ENCODE measurements around the gene EEF1AKMT3. TPM values are rescaled to one million over a fixed set of nuclear protein-coding genes. Genes with fewer than 3 reads are reported as not detected.

EEF1AKMT3 gene
- total and polyA plus RNA-seq, 2 experiments from 2014 or later = 1.3 to 5.3 TPM

DNA sequence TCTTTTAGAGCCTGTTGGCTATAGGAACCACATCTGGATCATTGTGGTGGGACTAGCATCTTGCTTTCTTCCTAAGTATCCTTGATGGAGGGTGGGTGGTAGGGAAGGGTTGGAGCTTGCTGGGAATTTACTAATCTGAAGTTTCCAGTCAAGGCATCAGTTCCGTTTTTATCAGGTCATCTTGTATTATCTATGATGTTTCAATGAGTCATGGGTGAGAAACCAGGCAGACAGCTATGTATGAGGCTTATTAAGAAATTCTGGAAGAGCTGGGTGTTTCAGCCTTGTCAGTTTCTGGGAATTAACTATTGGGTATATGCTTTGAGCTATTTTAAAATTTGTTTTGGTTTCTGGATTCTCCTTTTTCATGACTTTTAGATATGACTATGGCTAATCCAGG is 21.5 kb downstream of the EEF1AKMT3 start (continued):
- TF ChIP-seq, protein P1, sequence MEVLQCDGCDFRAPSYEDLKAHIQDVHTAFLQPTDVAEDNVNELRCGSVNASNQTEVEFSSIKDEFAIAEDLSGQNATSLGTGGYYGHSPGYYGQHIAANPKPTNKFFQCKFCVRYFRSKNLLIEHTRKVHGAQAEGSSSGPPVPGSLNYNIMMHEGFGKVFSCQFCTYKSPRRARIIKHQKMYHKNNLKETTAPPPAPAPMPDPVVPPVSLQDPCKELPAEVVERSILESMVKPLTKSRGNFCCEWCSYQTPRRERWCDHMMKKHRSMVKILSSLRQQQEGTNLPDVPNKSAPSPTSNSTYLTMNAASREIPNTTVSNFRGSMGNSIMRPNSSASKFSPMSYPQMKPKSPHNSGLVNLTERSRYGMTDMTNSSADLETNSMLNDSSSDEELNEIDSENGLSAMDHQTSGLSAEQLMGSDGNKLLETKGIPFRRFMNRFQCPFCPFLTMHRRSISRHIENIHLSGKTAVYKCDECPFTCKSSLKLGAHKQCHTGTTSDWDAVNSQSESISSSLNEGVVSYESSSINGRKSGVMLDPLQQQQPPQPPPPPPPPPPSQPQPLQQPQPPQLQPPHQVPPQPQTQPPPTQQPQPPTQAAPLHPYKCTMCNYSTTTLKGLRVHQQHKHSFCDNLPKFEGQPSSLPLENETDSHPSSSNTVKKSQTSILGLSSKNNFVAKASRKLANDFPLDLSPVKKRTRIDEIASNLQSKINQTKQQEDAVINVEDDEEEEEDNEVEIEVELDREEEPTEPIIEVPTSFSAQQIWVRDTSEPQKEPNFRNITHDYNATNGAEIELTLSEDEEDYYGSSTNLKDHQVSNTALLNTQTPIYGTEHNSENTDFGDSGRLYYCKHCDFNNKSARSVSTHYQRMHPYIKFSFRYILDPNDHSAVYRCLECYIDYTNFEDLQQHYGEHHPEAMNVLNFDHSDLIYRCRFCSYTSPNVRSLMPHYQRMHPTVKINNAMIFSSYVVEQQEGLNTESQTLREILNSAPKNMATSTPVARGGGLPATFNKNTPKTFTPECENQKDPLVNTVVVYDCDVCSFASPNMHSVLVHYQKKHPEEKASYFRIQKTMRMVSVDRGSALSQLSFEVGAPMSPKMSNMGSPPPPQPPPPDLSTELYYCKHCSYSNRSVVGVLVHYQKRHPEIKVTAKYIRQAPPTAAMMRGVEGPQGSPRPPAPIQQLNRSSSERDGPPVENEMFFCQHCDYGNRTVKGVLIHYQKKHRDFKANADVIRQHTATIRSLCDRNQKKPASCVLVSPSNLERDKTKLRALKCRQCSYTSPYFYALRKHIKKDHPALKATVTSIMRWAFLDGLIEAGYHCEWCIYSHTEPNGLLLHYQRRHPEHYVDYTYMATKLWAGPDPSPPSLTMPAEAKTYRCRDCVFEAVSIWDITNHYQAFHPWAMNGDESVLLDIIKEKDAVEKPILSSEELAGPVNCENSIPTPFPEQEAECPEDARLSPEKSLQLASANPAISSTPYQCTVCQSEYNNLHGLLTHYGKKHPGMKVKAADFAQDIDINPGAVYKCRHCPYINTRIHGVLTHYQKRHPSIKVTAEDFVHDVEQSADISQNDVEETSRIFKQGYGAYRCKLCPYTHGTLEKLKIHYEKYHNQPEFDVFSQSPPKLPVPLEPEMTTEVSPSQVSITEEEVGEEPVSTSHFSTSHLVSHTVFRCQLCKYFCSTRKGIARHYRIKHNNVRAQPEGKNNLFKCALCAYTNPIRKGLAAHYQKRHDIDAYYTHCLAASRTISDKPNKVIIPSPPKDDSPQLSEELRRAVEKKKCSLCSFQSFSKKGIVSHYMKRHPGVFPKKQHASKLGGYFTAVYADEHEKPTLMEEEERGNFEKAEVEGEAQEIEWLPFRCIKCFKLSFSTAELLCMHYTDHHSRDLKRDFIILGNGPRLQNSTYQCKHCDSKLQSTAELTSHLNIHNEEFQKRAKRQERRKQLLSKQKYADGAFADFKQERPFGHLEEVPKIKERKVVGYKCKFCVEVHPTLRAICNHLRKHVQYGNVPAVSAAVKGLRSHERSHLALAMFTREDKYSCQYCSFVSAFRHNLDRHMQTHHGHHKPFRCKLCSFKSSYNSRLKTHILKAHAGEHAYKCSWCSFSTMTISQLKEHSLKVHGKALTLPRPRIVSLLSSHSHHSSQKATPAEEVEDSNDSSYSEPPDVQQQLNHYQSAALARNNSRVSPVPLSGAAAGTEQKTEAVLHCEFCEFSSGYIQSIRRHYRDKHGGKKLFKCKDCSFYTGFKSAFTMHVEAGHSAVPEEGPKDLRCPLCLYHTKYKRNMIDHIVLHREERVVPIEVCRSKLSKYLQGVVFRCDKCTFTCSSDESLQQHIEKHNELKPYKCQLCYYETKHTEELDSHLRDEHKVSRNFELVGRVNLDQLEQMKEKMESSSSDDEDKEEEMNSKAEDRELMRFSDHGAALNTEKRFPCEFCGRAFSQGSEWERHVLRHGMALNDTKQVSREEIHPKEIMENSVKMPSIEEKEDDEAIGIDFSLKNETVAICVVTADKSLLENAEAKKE (CRISPR knock-in tag; IDR thresholded peaks at IDR 0.05) = no peak
- TF ChIP-seq EZH2 (IDR thresholded peaks at IDR 0.05; ENCODE audit: low read depth, unreplicated experiment) (no peak), POLR2AphosphoS5 (IDR thresholded peaks at IDR 0.05; ENCODE audit: low read depth) (no peak), ZNF114 (CRISPR knock-in tag; IDR thresholded peaks at IDR 0.05) (no peak), STAT1 (IDR thresholded peaks at IDR 0.05; ENCODE audit: unreplicated experiment) (no peak)
- TF ChIP-seq, protein P2, sequence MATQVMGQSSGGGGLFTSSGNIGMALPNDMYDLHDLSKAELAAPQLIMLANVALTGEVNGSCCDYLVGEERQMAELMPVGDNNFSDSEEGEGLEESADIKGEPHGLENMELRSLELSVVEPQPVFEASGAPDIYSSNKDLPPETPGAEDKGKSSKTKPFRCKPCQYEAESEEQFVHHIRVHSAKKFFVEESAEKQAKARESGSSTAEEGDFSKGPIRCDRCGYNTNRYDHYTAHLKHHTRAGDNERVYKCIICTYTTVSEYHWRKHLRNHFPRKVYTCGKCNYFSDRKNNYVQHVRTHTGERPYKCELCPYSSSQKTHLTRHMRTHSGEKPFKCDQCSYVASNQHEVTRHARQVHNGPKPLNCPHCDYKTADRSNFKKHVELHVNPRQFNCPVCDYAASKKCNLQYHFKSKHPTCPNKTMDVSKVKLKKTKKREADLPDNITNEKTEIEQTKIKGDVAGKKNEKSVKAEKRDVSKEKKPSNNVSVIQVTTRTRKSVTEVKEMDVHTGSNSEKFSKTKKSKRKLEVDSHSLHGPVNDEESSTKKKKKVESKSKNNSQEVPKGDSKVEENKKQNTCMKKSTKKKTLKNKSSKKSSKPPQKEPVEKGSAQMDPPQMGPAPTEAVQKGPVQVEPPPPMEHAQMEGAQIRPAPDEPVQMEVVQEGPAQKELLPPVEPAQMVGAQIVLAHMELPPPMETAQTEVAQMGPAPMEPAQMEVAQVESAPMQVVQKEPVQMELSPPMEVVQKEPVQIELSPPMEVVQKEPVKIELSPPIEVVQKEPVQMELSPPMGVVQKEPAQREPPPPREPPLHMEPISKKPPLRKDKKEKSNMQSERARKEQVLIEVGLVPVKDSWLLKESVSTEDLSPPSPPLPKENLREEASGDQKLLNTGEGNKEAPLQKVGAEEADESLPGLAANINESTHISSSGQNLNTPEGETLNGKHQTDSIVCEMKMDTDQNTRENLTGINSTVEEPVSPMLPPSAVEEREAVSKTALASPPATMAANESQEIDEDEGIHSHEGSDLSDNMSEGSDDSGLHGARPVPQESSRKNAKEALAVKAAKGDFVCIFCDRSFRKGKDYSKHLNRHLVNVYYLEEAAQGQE (IDR thresholded peaks at IDR 0.05; ENCODE audit: unreplicated experiment) = no peak
- TF ChIP-seq, protein P3, sequence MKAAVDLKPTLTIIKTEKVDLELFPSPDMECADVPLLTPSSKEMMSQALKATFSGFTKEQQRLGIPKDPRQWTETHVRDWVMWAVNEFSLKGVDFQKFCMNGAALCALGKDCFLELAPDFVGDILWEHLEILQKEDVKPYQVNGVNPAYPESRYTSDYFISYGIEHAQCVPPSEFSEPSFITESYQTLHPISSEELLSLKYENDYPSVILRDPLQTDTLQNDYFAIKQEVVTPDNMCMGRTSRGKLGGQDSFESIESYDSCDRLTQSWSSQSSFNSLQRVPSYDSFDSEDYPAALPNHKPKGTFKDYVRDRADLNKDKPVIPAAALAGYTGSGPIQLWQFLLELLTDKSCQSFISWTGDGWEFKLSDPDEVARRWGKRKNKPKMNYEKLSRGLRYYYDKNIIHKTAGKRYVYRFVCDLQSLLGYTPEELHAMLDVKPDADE (IDR thresholded peaks at IDR 0.05) = no peak
